Keratinocyte (primary cell): ENCODE data around the gene KCNE4. TPM values are rescaled to one million over a fixed set of nuclear protein-coding genes. Genes with fewer than 3 reads are reported as not detected.

Experiments used
- DNase-seq: peaks from one replicate; pipeline ENCODE4 v3.0.0-alpha.2; 2011; ENCODE audit warnings: low read depth, missing footprints, low spot score
- FAIRE-seq: peaks from 2 replicates; lab custom pipeline; 2011; peaks lifted over from hg19 to GRCh38; lab: Jason Lieb, UNC
- H2AFZ ChIP-seq: 2 replicates; pipeline ENCODE4 v1.6.0; 2012; ENCODE audit warnings: low read length, control low read depth, inconsistent platforms; ENCODE audit not compliant: control insufficient read depth
- H3K27ac ChIP-seq: 2 replicates; pipeline ENCODE4 v1.5.1; 2011; ENCODE audit warnings: low read length; ENCODE audit not compliant: control insufficient read depth, insufficient read depth
- H3K27me3 ChIP-seq: 3 replicates; pipeline ENCODE4 v1.6.0; 2011; ENCODE audit warnings: low read length; ENCODE audit not compliant: control insufficient read depth, insufficient read depth; ENCODE audit errors: extremely low read depth
- H3K36me3 ChIP-seq, 2 experiments: 2 replicates in 1 of 2; 3 replicates in 1 of 2; pipeline ENCODE4 v1.5.1; 2011; ENCODE audit warnings: low read length in 2 of 2, mild to moderate bottlenecking in 1 of 2; ENCODE audit not compliant: control insufficient read depth in 2 of 2, insufficient read depth in 2 of 2; ENCODE audit errors: extremely low read depth in 1 of 2
- H3K4me1 ChIP-seq: 3 replicates; pipeline ENCODE4 v1.5.1; 2011; ENCODE audit warnings: low read length; ENCODE audit not compliant: control insufficient read depth, insufficient read depth; ENCODE audit errors: extremely low read depth
- H3K4me2 ChIP-seq: 3 replicates; pipeline ENCODE4 v1.6.0; 2011; ENCODE audit warnings: low read depth, low read length; ENCODE audit not compliant: control insufficient read depth, insufficient read depth; ENCODE audit errors: extremely low read depth
- H3K4me3 ChIP-seq, 3 experiments: fragments of 200-600 bp in 1 of 3; sonication (generic) in 1 of 3; 2 replicates in 2 of 3; 3 replicates in 1 of 3; pipeline ENCODE4 v1.5.1; 2011 to 2016; ENCODE audit warnings: low read length in 3 of 3, mild to moderate bottlenecking in 3 of 3, control low read depth in 2 of 3, inconsistent platforms in 1 of 3, low read depth in 1 of 3, mixed read lengths in 1 of 3, mixed run types in 1 of 3, moderate library complexity in 1 of 3; ENCODE audit not compliant: control insufficient read depth in 2 of 3, insufficient read depth in 2 of 3; ENCODE audit errors: extremely low read depth in 1 of 3
- H3K79me2 ChIP-seq: 2 replicates; pipeline ENCODE4 v1.6.0; 2012; ENCODE audit warnings: low read length; ENCODE audit not compliant: control insufficient read depth, insufficient read depth
- H3K9ac ChIP-seq: 3 replicates; pipeline ENCODE4 v1.6.0; 2011; ENCODE audit warnings: low read length; ENCODE audit not compliant: control insufficient read depth, insufficient read depth; ENCODE audit errors: extremely low read depth
- H3K9me1 ChIP-seq: 3 replicates; pipeline ENCODE4 v1.6.0; 2011; ENCODE audit warnings: low read length; ENCODE audit not compliant: control insufficient read depth, insufficient read depth; ENCODE audit errors: extremely low read depth
- H3K9me3 ChIP-seq: 2 replicates; pipeline ENCODE4 v1.5.1; 2012; ENCODE audit warnings: low read depth, low read length; ENCODE audit not compliant: control insufficient read depth
- H4K20me1 ChIP-seq: 3 replicates; pipeline ENCODE4 v1.6.0; 2011; ENCODE audit warnings: low read length; ENCODE audit not compliant: control insufficient read depth, insufficient read depth; ENCODE audit errors: extremely low read depth
- CTCF ChIP-seq, 3 experiments: IDR thresholded peaks in 1 of 3; conservative IDR thresholded peaks in 1 of 3; optimal IDR thresholded peaks in 1 of 3; 2 replicates in 2 of 3; 3 replicates in 1 of 3; pipeline versions ENCODE3 to v1.5.1; 2011; ENCODE audit warnings: low read length in 3 of 3, mild to moderate bottlenecking in 3 of 3, moderate library complexity in 2 of 3, control low read depth in 1 of 3, inconsistent platforms in 1 of 3; ENCODE audit not compliant: insufficient read depth in 2 of 3; ENCODE audit errors: extremely low read depth in 1 of 3
- EZH2 ChIP-seq: IDR thresholded peaks from one replicate; pipeline ENCODE4 v1.6.1; 2012; ENCODE audit warnings: inconsistent platforms, mild to moderate bottlenecking, low read length, moderate library complexity
- dilution Hi-C: fragments of 300-500 bp; cut with MboI; formaldehyde crosslinking; loops from one replicate; pipeline ENCODE4 v1.7.0; 2020; ENCODE audit warnings: low sequenced_read_pairs; ENCODE audit not compliant: extremely low pct_ligation_motif_present
- polyA plus RNA-seq, 5 experiments: library from polyadenylated mRNA; depleted of rRNA in 3 of 5; stranded (reverse) in 3 of 5; stranded (forward) in 1 of 5; unstranded in 1 of 5; fragments of >200 nt; gene quantifications; 1 replicate in 1 of 5; 2 replicates in 3 of 5; 3 replicates in 1 of 5; pipeline versions ENCODE4 v1.2.1 to v1.2.3, GENCODE V29; 2011 to 2012; ENCODE audit warnings: missing spikeins in 2 of 5, low read depth in 1 of 5, low replicate concordance in 1 of 5

KCNE4 gene
- polyA plus RNA-seq, 1 donor (not counting 4 experiments of a cell fraction or from before 2014, with no cell fraction given), result 0.13 TPM

GRCh38 chr2:223054193-223054781, 2.3 kb downstream of the KCNE4 start:
- no peak overlapping the region for H3K9ac ChIP-seq
- dilution Hi-C loops, result no loop called here
- no peak overlapping the region for H2AFZ ChIP-seq
- DNase-seq (no peak), FAIRE-seq (no peak)
- no peak for TF ChIP-seq EZH2
- TF ChIP-seq CTCF (optimal IDR thresholded peaks at IDR 0.05 in 1 of 3, IDR thresholded peaks at IDR 0.05 in 1 of 3, conservative IDR thresholded peaks at IDR 0.05 in 1 of 3; ENCODE audit: extremely low read depth in 1 of 3, insufficient read depth in 2 of 3, low read length in 3 of 3), result no peak
- no peak overlapping the region for H3K4me3 ChIP-seq
- H4K20me1 ChIP-seq, result no peaks in the 10 kb centered on the region
- no peak overlapping the region for H3K4me2 ChIP-seq
- no peaks in the 10 kb centered on the region for H3K79me2 ChIP-seq
- no peaks in the 10 kb centered on the region for H3K9me3 ChIP-seq
- peaks cover 5% of the 10 kb centered on the region for H3K4me1 ChIP-seq
- no peaks in the 10 kb centered on the region for H3K36me3 ChIP-seq
- H3K9me1 ChIP-seq, result no peaks in the 10 kb centered on the region
- no peak overlapping the region for H3K27ac ChIP-seq
- peaks cover 10% of the 10 kb centered on the region for H3K27me3 ChIP-seq

GRCh38 chr2:223055140-223055539, 3.1 kb downstream of the KCNE4 start:
- peaks cover 5% of the 10 kb centered on the region for H3K4me1 ChIP-seq
- DNase-seq (no peak), FAIRE-seq (no peak)
- no peak overlapping the region for H3K27ac ChIP-seq
- H4K20me1 ChIP-seq, result no peaks in the 10 kb centered on the region
- dilution Hi-C loops, result no loop called here
- no peak overlapping the region for H2AFZ ChIP-seq
- H3K79me2 ChIP-seq, result no peaks in the 10 kb centered on the region
- no peak overlapping the region for H3K9ac ChIP-seq
- TF ChIP-seq EZH2 (no peak), CTCF (optimal IDR thresholded peaks at IDR 0.05 in 1 of 3, IDR thresholded peaks at IDR 0.05 in 1 of 3, conservative IDR thresholded peaks at IDR 0.05 in 1 of 3; ENCODE audit: extremely low read depth in 1 of 3, insufficient read depth in 2 of 3, low read length in 3 of 3) (no peak)
- no peaks in the 10 kb centered on the region for H3K36me3 ChIP-seq
- no peaks in the 10 kb centered on the region for H3K9me1 ChIP-seq
- H3K4me2 ChIP-seq, result no peak overlapping the region
- peaks cover 10% of the 10 kb centered on the region for H3K27me3 ChIP-seq
- H3K9me3 ChIP-seq, result no peaks in the 10 kb centered on the region
- no peak overlapping the region for H3K4me3 ChIP-seq
